Ishikawa (cell line): ENCODE data around the gene CSNK1G1.

Experiments
- CEBPB ChIP-seq: IDR thresholded peaks from 2 replicates; pipeline ENCODE4 v1.6.1; 2012
- CREB1 ChIP-seq: IDR thresholded peaks from 2 replicates; pipeline ENCODE4 v1.6.1; 2012; ENCODE audit warnings: low read depth
- FOXM1 ChIP-seq: IDR thresholded peaks from 2 replicates; pipeline ENCODE4 v1.6.1; 2012; ENCODE audit warnings: low read depth, borderline replicate concordance
- RAD21 ChIP-seq: IDR thresholded peaks from 2 replicates; pipeline ENCODE4 v1.6.1; 2012; ENCODE audit warnings: low read depth
- TAF1 ChIP-seq: IDR thresholded peaks from 2 replicates; pipeline ENCODE4 v1.6.1; 2012; ENCODE audit warnings: low read depth, mild to moderate bottlenecking
- TCF12 ChIP-seq: IDR thresholded peaks from 2 replicates; pipeline ENCODE4 v1.6.1; 2012; ENCODE audit warnings: low read depth
- TEAD4 ChIP-seq: IDR thresholded peaks from 2 replicates; pipeline ENCODE4 v1.6.1; 2012
- YY1 ChIP-seq: IDR thresholded peaks from 2 replicates; pipeline ENCODE4 v1.6.1; 2012; ENCODE audit warnings: low read depth
- TF ChIP-seq, protein P1 (sequence below): IDR thresholded peaks from 2 replicates; pipeline ENCODE4 v1.6.1; 2012; ENCODE audit warnings: low read depth, mild to moderate bottlenecking
- TF ChIP-seq, protein P2 (sequence below): IDR thresholded peaks from 2 replicates; pipeline ENCODE4 v1.6.1; 2012

DNA sequence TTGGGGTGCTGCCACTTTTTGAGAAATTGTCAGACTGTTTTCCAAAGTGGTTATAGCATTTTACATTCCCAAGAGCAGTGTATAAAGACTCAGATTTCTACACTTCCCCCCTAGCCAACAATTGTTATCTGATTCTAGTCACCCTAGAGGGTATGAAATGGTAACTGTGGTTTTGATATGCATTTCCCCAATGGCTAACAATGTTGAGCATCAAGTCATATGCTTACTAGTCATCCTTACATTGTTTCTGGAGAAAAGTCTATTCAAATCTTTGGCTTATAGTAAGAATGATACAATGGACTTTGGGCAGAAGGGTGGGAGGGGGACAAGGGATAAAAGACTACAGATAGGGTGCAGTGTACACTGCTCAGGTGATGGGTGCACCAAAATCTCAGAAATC, 73.3 kb downstream of the CSNK1G1 start:
- TF ChIP-seq TCF12 (no peak), TEAD4 (no peak), FOXM1 (no peak), CEBPB (no peak), YY1 (no peak), TAF1 (no peak), RAD21 (no peak), CREB1 (no peak)
- TF ChIP-seq, protein P1, sequence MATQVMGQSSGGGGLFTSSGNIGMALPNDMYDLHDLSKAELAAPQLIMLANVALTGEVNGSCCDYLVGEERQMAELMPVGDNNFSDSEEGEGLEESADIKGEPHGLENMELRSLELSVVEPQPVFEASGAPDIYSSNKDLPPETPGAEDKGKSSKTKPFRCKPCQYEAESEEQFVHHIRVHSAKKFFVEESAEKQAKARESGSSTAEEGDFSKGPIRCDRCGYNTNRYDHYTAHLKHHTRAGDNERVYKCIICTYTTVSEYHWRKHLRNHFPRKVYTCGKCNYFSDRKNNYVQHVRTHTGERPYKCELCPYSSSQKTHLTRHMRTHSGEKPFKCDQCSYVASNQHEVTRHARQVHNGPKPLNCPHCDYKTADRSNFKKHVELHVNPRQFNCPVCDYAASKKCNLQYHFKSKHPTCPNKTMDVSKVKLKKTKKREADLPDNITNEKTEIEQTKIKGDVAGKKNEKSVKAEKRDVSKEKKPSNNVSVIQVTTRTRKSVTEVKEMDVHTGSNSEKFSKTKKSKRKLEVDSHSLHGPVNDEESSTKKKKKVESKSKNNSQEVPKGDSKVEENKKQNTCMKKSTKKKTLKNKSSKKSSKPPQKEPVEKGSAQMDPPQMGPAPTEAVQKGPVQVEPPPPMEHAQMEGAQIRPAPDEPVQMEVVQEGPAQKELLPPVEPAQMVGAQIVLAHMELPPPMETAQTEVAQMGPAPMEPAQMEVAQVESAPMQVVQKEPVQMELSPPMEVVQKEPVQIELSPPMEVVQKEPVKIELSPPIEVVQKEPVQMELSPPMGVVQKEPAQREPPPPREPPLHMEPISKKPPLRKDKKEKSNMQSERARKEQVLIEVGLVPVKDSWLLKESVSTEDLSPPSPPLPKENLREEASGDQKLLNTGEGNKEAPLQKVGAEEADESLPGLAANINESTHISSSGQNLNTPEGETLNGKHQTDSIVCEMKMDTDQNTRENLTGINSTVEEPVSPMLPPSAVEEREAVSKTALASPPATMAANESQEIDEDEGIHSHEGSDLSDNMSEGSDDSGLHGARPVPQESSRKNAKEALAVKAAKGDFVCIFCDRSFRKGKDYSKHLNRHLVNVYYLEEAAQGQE = no peak
- TF ChIP-seq, protein P2, sequence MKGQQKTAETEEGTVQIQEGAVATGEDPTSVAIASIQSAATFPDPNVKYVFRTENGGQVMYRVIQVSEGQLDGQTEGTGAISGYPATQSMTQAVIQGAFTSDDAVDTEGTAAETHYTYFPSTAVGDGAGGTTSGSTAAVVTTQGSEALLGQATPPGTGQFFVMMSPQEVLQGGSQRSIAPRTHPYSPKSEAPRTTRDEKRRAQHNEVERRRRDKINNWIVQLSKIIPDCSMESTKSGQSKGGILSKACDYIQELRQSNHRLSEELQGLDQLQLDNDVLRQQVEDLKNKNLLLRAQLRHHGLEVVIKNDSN = no peak
